Measurements from ENCODE around the gene FZR1.

FZR1 gene

DNA sequence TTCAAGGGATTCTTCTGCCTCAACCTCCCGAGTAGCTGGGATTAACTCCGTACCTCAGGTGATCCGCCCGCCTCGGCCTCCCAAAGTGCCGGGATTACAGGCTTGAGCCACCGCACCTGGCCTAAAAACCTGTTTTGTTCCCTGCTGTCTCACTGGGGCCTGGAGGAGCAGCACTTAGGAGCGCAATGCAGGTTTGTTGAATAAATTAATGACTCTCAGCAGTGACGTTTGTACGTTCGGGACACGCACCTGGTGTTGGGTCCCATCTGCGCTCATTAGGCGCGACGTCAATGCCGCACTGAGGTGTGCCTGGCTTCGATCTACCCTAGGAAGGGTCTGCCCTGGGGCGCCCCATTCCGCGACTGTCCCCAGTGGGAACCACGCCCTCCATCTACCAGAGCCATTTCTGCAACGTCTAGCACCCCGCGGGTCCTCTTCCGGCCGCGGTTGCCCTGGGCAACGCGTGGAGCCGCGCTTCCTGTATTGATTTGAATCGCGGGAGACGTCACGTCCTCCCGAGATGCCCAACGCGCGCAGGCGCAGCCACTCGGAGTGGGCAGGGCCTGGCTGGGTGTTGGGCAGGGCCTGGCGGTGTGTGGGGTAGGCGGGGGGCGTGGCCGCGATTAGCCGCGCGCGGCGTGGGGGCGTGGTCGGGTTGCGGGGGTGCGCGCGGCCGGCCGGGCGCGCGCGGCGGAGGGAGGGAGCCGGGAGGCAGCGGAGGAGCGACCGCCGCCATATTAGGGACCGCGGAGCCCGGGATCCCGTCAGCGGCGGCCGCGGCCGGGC is at the start of gene FZR1:
FZR1 (plus strand) TSS at position 714 of the 786 bp plus-strand sequence. CDS start 16,679 bp downstream, outside the sequence.
- H3K9ac ChIP-seq (ENCODE audit: low read length), result peak within 1 kb of the TSS; percentile 67
- H3K36me3 ChIP-seq (ENCODE audit: control insufficient read depth, low read depth, low read length), result no peaks in the 10 kb centered on the region
- H3K27ac ChIP-seq (ENCODE audit: low read length), result peak within 1 kb of the TSS; percentile 88
- H3K27me3 ChIP-seq (ENCODE audit: control insufficient read depth, insufficient read depth, low read length), result no peaks in the 10 kb centered on the region
- H3K4me1 ChIP-seq (ENCODE audit: control insufficient read depth, low read depth, low read length), result no peaks in the 10 kb centered on the region
- H3K4me3 ChIP-seq (ENCODE audit: low read length), result peak within 1 kb of the TSS; percentile 69
- H3K9me3 ChIP-seq (ENCODE audit: control insufficient read depth, low read depth, low read length), result no peaks in the 10 kb centered on the region

DNA sequence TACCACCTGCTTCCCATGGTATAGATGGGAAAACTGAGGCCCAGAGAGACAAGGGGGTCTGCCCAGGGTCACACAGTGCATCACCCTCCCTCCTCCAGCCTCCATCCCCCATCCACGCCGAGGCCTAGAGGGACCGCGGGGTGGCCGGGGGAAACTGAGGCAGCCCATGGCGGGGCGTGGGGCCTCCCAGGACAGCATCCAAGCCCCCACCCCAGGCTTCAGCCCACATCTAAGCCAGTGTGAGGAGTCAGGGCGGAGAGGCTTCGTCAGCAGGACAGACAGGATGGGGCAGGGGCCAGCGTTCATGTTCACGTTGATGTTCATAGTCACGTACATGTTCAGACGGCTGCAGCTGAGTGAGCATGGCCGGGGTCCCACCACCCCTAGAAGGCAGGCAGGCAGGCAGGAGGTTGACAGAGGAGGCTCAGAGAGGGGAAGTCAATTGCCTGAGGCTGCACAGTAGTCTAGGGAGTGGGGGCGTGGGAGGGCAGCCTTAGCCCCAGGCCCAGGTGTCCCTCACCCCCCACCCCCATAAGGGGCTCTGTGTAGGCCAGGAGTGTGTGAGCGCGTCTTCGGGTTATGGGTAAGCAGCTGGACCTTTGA is 49.1 kb upstream of the FZR1 start:
- H3K27me3 ChIP-seq (ENCODE audit: control insufficient read depth, insufficient read depth, low read length), result peaks cover 50% of the 10 kb centered on the region
- no peaks in the 10 kb centered on the region for H3K36me3 ChIP-seq (ENCODE audit: control insufficient read depth, low read depth, low read length)
- H3K4me3 ChIP-seq (ENCODE audit: low read length), result no peak overlapping the region
- peaks cover 4% of the 10 kb centered on the region for H3K4me1 ChIP-seq (ENCODE audit: control insufficient read depth, low read depth, low read length)
- H3K27ac ChIP-seq (ENCODE audit: low read length), result no peak overlapping the region
- H3K9me3 ChIP-seq (ENCODE audit: control insufficient read depth, low read depth, low read length), result no peaks in the 10 kb centered on the region
- no peak overlapping the region for H3K9ac ChIP-seq (ENCODE audit: low read length)

GRCh38 chr19:3457528-3458228 is 48.4 kb upstream of the FZR1 start:
- peaks cover 56% of the 10 kb centered on the region for H3K27me3 ChIP-seq (ENCODE audit: control insufficient read depth, insufficient read depth, low read length)
- H3K36me3 ChIP-seq (ENCODE audit: control insufficient read depth, low read depth, low read length), result no peaks in the 10 kb centered on the region
- H3K9me3 ChIP-seq (ENCODE audit: control insufficient read depth, low read depth, low read length), result no peaks in the 10 kb centered on the region
- no peak overlapping the region for H3K4me3 ChIP-seq (ENCODE audit: low read length)
- H3K4me1 ChIP-seq (ENCODE audit: control insufficient read depth, low read depth, low read length), result peaks cover 4% of the 10 kb centered on the region
- no peak overlapping the region for H3K9ac ChIP-seq (ENCODE audit: low read length)
- no peak overlapping the region for H3K27ac ChIP-seq (ENCODE audit: low read length)

- Histone ChIP-seq H3K4me1 (ENCODE audit: control insufficient read depth, low read depth, low read length) (peaks cover 4% of the 10 kb centered on the region), H3K9ac (ENCODE audit: low read length) (no peak overlapping the region), H3K9me3 (ENCODE audit: control insufficient read depth, low read depth, low read length) (no peaks in the 10 kb centered on the region), H3K27ac (ENCODE audit: low read length) (no peak overlapping the region), H3K4me3 (ENCODE audit: low read length) (peak overlapping the region; percentile 35), H3K36me3 (ENCODE audit: control insufficient read depth, low read depth, low read length) (no peaks in the 10 kb centered on the region), H3K27me3 (ENCODE audit: control insufficient read depth, insufficient read depth, low read length) (peaks cover 64% of the 10 kb centered on the region)
These were observed 47.7 kb upstream of the FZR1 start for GRCh38 chr19:3458229-3459088.

GRCh38 chr19:3459089-3459881 is 46.8 kb upstream of the FZR1 start:
- H3K4me1 ChIP-seq (ENCODE audit: control insufficient read depth, low read depth, low read length), result peaks cover 4% of the 10 kb centered on the region

DNA sequence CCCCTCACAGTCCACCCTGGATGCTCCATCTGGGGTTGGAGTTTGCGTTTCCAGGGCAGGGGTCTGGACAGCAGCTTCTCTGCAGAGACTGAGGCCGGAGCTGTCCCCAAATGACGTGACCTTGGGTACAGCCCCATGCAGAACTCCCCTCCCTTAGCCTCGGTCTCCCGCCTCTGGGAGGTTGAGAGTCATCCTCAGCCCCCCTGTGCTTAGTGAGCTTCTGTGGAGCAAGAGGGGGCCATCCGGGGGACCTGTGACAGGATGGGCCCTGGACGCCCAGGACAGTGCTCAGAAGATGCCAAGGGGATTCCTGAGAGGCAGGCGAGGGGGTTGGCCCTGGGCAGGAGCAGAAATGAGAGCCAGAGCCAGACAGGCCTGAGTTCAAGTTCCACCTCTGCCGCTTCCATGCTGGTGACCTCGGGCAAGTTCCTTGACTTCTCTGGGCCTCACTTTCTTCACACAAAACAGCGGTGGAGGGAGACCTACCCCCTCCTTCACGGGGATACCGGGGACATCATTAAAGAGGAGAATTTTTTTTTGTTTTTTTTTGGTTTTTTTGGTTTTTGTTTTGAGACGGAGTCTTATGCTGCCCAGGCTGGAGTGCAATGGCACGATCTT is 46.0 kb upstream of the FZR1 start:
- peaks cover 4% of the 10 kb centered on the region for H3K4me1 ChIP-seq (ENCODE audit: control insufficient read depth, low read depth, low read length)
- H3K9me3 ChIP-seq (ENCODE audit: control insufficient read depth, low read depth, low read length), result no peaks in the 10 kb centered on the region
- no peaks in the 10 kb centered on the region for H3K36me3 ChIP-seq (ENCODE audit: control insufficient read depth, low read depth, low read length)
- peaks cover 79% of the 10 kb centered on the region for H3K27me3 ChIP-seq (ENCODE audit: control insufficient read depth, insufficient read depth, low read length)
- H3K4me3 ChIP-seq (ENCODE audit: low read length), result no peak overlapping the region
- H3K9ac ChIP-seq (ENCODE audit: low read length), result no peak overlapping the region
- no peak overlapping the region for H3K27ac ChIP-seq (ENCODE audit: low read length)

More at GRCh38 chr19:3459089-3459881, 46.8 kb upstream of the FZR1 start:
- Histone ChIP-seq H3K36me3 (ENCODE audit: control insufficient read depth, low read depth, low read length) (no peaks in the 10 kb centered on the region), H3K9me3 (ENCODE audit: control insufficient read depth, low read depth, low read length) (no peaks in the 10 kb centered on the region), H3K27ac (ENCODE audit: low read length) (no peak overlapping the region), H3K4me3 (ENCODE audit: low read length) (peak overlapping the region; percentile 35), H3K9ac (ENCODE audit: low read length) (no peak overlapping the region), H3K27me3 (ENCODE audit: control insufficient read depth, insufficient read depth, low read length) (peaks cover 72% of the 10 kb centered on the region)

GRCh38 chr19:3462991-3463713 is 43.0 kb upstream of the FZR1 start:
- Histone ChIP-seq H3K27ac (ENCODE audit: low read length) (no peak overlapping the region), H3K4me3 (ENCODE audit: low read length) (no peak overlapping the region), H3K9me3 (ENCODE audit: control insufficient read depth, low read depth, low read length) (no peaks in the 10 kb centered on the region), H3K4me1 (ENCODE audit: control insufficient read depth, low read depth, low read length) (no peaks in the 10 kb centered on the region), H3K36me3 (ENCODE audit: control insufficient read depth, low read depth, low read length) (no peaks in the 10 kb centered on the region), H3K27me3 (ENCODE audit: control insufficient read depth, insufficient read depth, low read length) (peaks cover 84% of the 10 kb centered on the region), H3K9ac (ENCODE audit: low read length) (no peak overlapping the region)

GRCh38 chr19:3463714-3464586 is 42.2 kb upstream of the FZR1 start:
- no peak overlapping the region for H3K9ac ChIP-seq (ENCODE audit: low read length)
- H3K27me3 ChIP-seq (ENCODE audit: control insufficient read depth, insufficient read depth, low read length), result peaks cover 76% of the 10 kb centered on the region
- no peaks in the 10 kb centered on the region for H3K36me3 ChIP-seq (ENCODE audit: control insufficient read depth, low read depth, low read length)
- H3K9me3 ChIP-seq (ENCODE audit: control insufficient read depth, low read depth, low read length), result no peaks in the 10 kb centered on the region
- no peaks in the 10 kb centered on the region for H3K4me1 ChIP-seq (ENCODE audit: control insufficient read depth, low read depth, low read length)
- H3K27ac ChIP-seq (ENCODE audit: low read length), result no peak overlapping the region
- H3K4me3 ChIP-seq (ENCODE audit: low read length), result peak overlapping the region; percentile 35

- no peak overlapping the region for H3K9ac ChIP-seq (ENCODE audit: low read length)
- no peak overlapping the region for H3K4me3 ChIP-seq (ENCODE audit: low read length)
- H3K27ac ChIP-seq (ENCODE audit: low read length), result no peak overlapping the region
- peaks cover 76% of the 10 kb centered on the region for H3K27me3 ChIP-seq (ENCODE audit: control insufficient read depth, insufficient read depth, low read length)
- no peaks in the 10 kb centered on the region for H3K4me1 ChIP-seq (ENCODE audit: control insufficient read depth, low read depth, low read length)
- no peaks in the 10 kb centered on the region for H3K36me3 ChIP-seq (ENCODE audit: control insufficient read depth, low read depth, low read length)
- no peaks in the 10 kb centered on the region for H3K9me3 ChIP-seq (ENCODE audit: control insufficient read depth, low read depth, low read length)
These were observed 41.4 kb upstream of the FZR1 start for GRCh38 chr19:3464587-3465235.
